Measurements from ENCODE around the gene FLII. TPM values are rescaled to one million over a fixed set of nuclear protein-coding genes. Genes with fewer than 3 reads are reported as not detected.

Gene FLII
- total RNA-seq, 1 experiment from 2014 or later: 298 TPM

DNA sequence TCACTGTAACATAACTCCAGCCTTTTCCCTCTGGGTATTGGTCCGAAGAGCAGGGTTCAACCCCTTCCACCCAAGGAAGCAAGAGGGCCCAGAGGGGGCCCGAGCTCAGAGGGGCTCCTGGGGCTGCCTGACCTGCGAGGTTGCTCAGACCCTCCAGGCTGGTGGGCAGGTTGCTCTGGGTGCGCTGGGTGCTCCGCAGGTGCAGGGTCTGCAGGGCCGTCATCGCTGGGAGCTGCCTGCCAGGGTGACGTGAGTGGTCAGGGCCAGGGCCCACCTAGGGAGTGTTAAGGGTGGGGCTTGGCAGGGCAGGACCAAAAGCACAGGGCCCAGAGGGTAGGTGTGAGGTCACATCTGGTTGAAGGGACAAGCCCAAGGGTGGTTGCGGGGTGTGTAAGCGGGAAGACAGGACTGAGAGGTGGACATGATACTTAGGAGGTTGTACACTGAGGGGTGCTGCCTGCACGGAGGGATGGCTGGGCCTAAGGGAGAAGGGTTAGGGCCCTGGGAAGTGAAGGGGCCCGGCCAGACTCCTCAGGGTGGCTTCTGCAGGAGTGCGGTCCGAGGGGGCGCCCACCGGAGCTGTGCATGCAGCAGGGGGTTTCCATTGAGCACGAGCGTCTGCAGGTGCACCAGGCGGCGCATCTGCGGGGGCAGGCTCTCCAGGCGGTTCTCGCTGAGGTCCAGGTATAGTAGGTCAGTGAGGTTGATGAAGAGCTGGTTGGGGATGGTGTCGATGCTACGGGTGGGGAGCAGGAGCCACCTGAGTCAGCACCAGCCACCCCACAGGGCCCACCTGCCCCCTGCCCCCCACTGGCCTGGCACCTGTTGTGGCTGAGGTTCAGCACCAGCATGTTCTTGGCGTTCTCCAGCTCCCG, 4.4 kb downstream of the FLII start:
- Histone ChIP-seq H4K8ac (replicated peaks; ENCODE audit: insufficient read length, low read depth, low read length) (no peak overlapping the region), H2BK20ac (ENCODE audit: low read depth, low read length, poor library complexity, severe bottlenecking) (no peak overlapping the region), H3K27ac (ENCODE audit: insufficient read length, low read depth, low read length) (no peak overlapping the region), H3K23ac (ENCODE audit: insufficient read length, low read depth, low read length) (no peak overlapping the region), H4K20me1 (ENCODE audit: control insufficient read depth, insufficient read depth, insufficient read length) (no peaks in the 10 kb centered on the region), H2BK5ac (ENCODE audit: insufficient read length, low read length) (no peak overlapping the region), H2AK5ac (ENCODE audit: insufficient read length, low read length) (no peak overlapping the region), H2AFZ (ENCODE audit: low read length) (no peak overlapping the region), H3K4ac (ENCODE audit: low read depth, low read length) (no peak overlapping the region), H3K23me2 (ENCODE audit: insufficient read length, low read depth, low read length, poor library complexity, severe bottlenecking) (peaks cover 6% of the 10 kb centered on the region), H2BK12ac (ENCODE audit: insufficient read length, low read depth, low read length) (no peak overlapping the region), H2BK15ac (ENCODE audit: low read depth, low read length) (no peak overlapping the region), H3K79me1 (ENCODE audit: insufficient read depth, low read depth, low read length, poor library complexity, severe bottlenecking) (no peaks in the 10 kb centered on the region), H3K4me1 (ENCODE audit: insufficient read depth, low read length) (no peaks in the 10 kb centered on the region), H4K5ac (ENCODE audit: insufficient read length, low read depth, low read length) (no peak overlapping the region), H3K18ac (ENCODE audit: insufficient read length, low read depth, low read length) (no peak overlapping the region), H2BK120ac (ENCODE audit: low read depth, low read length, poor library complexity, severe bottlenecking) (no peak overlapping the region), H3K27me3 (ENCODE audit: insufficient read depth, low read length) (no peaks in the 10 kb centered on the region), H3K56ac (ENCODE audit: insufficient read length, low read depth, low read length) (no peak overlapping the region), H3T11ph (ENCODE audit: low read length) (no peak overlapping the region), H3K14ac (ENCODE audit: insufficient read depth, low read length) (no peak overlapping the region), H3K4me2 (ENCODE audit: insufficient read depth, insufficient read length, low read length) (no peak overlapping the region), H3K9me3 (ENCODE audit: control insufficient read depth, low read depth, low read length) (no peaks in the 10 kb centered on the region), H3K79me2 (ENCODE audit: insufficient read depth, low read length) (no peaks in the 10 kb centered on the region; the same call in 1 of the 2 replicates), H3K9ac (ENCODE audit: extremely low read depth, insufficient read length, low read length) (no peak overlapping the region), H4K91ac (ENCODE audit: insufficient read length, low read depth, low read length) (no peak overlapping the region)
- Mint-ChIP-seq H3K4me3 (no peak overlapping the region), H3K27me3 (ENCODE audit: low read depth) (no peaks in the 10 kb centered on the region), H3K4me1 (peaks cover 17 to 27% of the 10 kb centered on the region in 2 experiments), H3K9me3 (no peaks in the 10 kb centered on the region), H3K36me3 (ENCODE audit: insufficient read depth in 1 of 3, low read depth in 3 of 3) (peaks cover 31 to 71% (median 71%) of the 10 kb centered on the region in 3 experiments; a peak in 6 of 7 replicates), H3K27ac (no peak overlapping the region)
- WGBS (ENCODE audit: extremely low coverage, insufficient read length, low lambda C conversion rate): no CpG with 5 or more reads among the region's 27 CpGs
- TF ChIP-seq, protein P1, sequence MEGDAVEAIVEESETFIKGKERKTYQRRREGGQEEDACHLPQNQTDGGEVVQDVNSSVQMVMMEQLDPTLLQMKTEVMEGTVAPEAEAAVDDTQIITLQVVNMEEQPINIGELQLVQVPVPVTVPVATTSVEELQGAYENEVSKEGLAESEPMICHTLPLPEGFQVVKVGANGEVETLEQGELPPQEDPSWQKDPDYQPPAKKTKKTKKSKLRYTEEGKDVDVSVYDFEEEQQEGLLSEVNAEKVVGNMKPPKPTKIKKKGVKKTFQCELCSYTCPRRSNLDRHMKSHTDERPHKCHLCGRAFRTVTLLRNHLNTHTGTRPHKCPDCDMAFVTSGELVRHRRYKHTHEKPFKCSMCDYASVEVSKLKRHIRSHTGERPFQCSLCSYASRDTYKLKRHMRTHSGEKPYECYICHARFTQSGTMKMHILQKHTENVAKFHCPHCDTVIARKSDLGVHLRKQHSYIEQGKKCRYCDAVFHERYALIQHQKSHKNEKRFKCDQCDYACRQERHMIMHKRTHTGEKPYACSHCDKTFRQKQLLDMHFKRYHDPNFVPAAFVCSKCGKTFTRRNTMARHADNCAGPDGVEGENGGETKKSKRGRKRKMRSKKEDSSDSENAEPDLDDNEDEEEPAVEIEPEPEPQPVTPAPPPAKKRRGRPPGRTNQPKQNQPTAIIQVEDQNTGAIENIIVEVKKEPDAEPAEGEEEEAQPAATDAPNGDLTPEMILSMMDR (conservative IDR thresholded peaks at IDR 0.05): no peak
- DNase-seq: no peak
